K562 (cell line): ENCODE data around the gene ALKBH2. TPM values are rescaled to one million over a fixed set of nuclear protein-coding genes. Genes with fewer than 3 reads are reported as not detected.

Experiments
- ASH1L ChIP-seq: fragments of 450-650 bp; IDR thresholded peaks from 2 replicates; pipeline ENCODE4 v1.6.1; 2018; ENCODE audit warnings: borderline replicate concordance, mild to moderate bottlenecking, low read depth; ENCODE audit not compliant: partially characterized antibody
- E2F8 ChIP-seq: fragments of 450-650 bp; IDR thresholded peaks from 2 replicates; pipeline ENCODE4 v1.7.1; 2018; ENCODE audit warnings: mild to moderate bottlenecking, low read depth; ENCODE audit not compliant: partially characterized antibody
- GATAD2B ChIP-seq: fragments of 450-650 bp; IDR thresholded peaks from 2 replicates; pipeline ENCODE4 v1.6.1; 2017; ENCODE audit warnings: mild to moderate bottlenecking, borderline replicate concordance
- HMG20A ChIP-seq: fragments of 450-650 bp; formaldehyde crosslinking; conservative IDR thresholded peaks from 2 replicates; pipeline ENCODE4 v1.4.0; 2020; ENCODE audit warnings: mild to moderate bottlenecking, mixed read lengths
- HMG20B ChIP-seq: fragments of 250-450 bp; sonication (Bioruptor Pico); IDR thresholded peaks from 2 replicates; pipeline ENCODE4 v1.5.0; 2021; ENCODE audit warnings: mild to moderate bottlenecking
- LARP7 ChIP-seq: fragments of 450-650 bp; IDR thresholded peaks from 2 replicates; pipeline ENCODE4 v1.6.1; 2016
- MAFG ChIP-seq: fragments of 450-650 bp; conservative IDR thresholded peaks from 2 replicates; pipeline ENCODE4 v1.6.1; 2016; ENCODE audit warnings: missing genetic modification characterization, missing compliant biosample characterization
- MAFK ChIP-seq: IDR thresholded peaks from 2 replicates; pipeline ENCODE4 v1.6.1; 2011; ENCODE audit warnings: low read length, improper control_type of control experiment
- MBD2 ChIP-seq: sonication (generic); IDR thresholded peaks from 2 replicates; pipeline ENCODE4 v1.6.1; 2016; ENCODE audit warnings: low read depth, borderline replicate concordance
- MECOM ChIP-seq: fragments of 250-450 bp; sonication (Bioruptor Pico); IDR thresholded peaks from 2 replicates; pipeline ENCODE4 v1.8.0; 2022; ENCODE audit warnings: inconsistent platforms
- PHF8 ChIP-seq: fragments of 200-600 bp; sonication (generic); IDR thresholded peaks from 2 replicates; pipeline ENCODE4 v1.6.1; 2012; ENCODE audit warnings: mixed run types, mild to moderate bottlenecking, inconsistent platforms, low read length, moderate library complexity, borderline replicate concordance
- SMAD2 ChIP-seq: fragments of 150-350 bp; IDR thresholded peaks from 2 replicates; pipeline ENCODE4 v1.6.1; 2014; ENCODE audit warnings: low read depth, mild to moderate bottlenecking, low read length
- TEAD2 ChIP-seq: fragments of 450-650 bp; IDR thresholded peaks from 2 replicates; pipeline ENCODE4 v1.6.1; 2016; ENCODE audit warnings: missing genetic modification characterization, control low read depth, missing compliant biosample characterization
- TSHZ1 ChIP-seq: fragments of 250-450 bp; sonication (Bioruptor Pico); IDR thresholded peaks from 2 replicates; pipeline ENCODE4 v1.4.0; 2020; ENCODE audit warnings: mild to moderate bottlenecking, moderate library complexity
- ZBTB2 ChIP-seq: fragments of 450-650 bp; IDR thresholded peaks from 2 replicates; pipeline ENCODE4 v1.6.1; 2016; ENCODE audit warnings: antibody characterized with exemption
- ZNF165 ChIP-seq: fragments of 250-450 bp; sonication (Bioruptor Pico); IDR thresholded peaks from 2 replicates; pipeline ENCODE4 v1.4.0; 2020; ENCODE audit warnings: borderline replicate concordance
- ZNF316 ChIP-seq: fragments of 450-650 bp; IDR thresholded peaks from 2 replicates; pipeline ENCODE4 v1.6.1; 2016
- ZNF445 ChIP-seq: fragments of 250-450 bp; sonication (Bioruptor Pico); IDR thresholded peaks from 2 replicates; pipeline ENCODE4 v1.4.0; 2020; ENCODE audit warnings: low read depth, mild to moderate bottlenecking, moderate library complexity
- ZNF717 ChIP-seq: fragments of 250-450 bp; sonication (Bioruptor Pico); IDR thresholded peaks from 2 replicates; pipeline ENCODE4 v1.5.0; 2021
- polyA plus RNA-seq, 8 experiments: library from polyadenylated mRNA; depleted of rRNA in 4 of 8; stranded (reverse) in 5 of 8; unstranded in 3 of 8; fragments of >200 nt; fragmentation: Nextera tagmentation in 2 of 8; fragmentation: Illumina TruSeq in 1 of 8; extraction: Ambion mirVana in 2 of 8; extraction: Trizol in 1 of 8; gene quantifications; 2 replicates each; pipeline versions ENCODE4 v1.2.1 to v1.2.3, GENCODE V29; 2011 to 2014; ENCODE audit warnings: inconsistent platforms in 1 of 8, missing spikeins in 1 of 8
- total RNA-seq, 7 experiments: library from RNA; depleted of rRNA in 6 of 7; stranded (reverse); fragments of >200 nt in 6 of 7; fragmentation: Illumina TruSeq in 2 of 7; extraction: Trizol in 2 of 7; gene quantifications; 2 replicates each; pipeline versions ENCODE4 v1.2.1 to v1.2.3, GENCODE V29; 2011 to 2021; ENCODE audit warnings: low replicate concordance in 1 of 7

The ALKBH2 gene
- total and polyA plus RNA-seq, 9 of the 15 experiments (the other 6 are each of a cell fraction or from before 2014, with no cell fraction given), result 5.9 to 56.1 (median 41.9) TPM

- TF ChIP-seq ZBTB2 (peak; percentile 95), E2F8 (peak; percentile 100), ZNF717 (CRISPR knock-in tag) (no peak), ZNF445 (CRISPR knock-in tag) (no peak), SMAD2 (no peak), MAFK (no peak), ASH1L (peak; percentile 97), HMG20A (CRISPR knock-in tag) (no peak), ZNF165 (CRISPR knock-in tag) (no peak), TSHZ1 (no peak), LARP7 (no peak), MAFG (no peak), TEAD2 (tag) (no peak), MECOM (CRISPR knock-in tag) (no peak), PHF8 (peak; percentile 53; the same call in 1 of the 2 replicates), ZNF316 (no peak), HMG20B (CRISPR knock-in tag) (no peak), MBD2 (peak; percentile 98), GATAD2B (no peak)
Measured at GRCh38 chr12:109097435-109098182, 4.3 kb upstream of the ALKBH2 start, which contains the start of gene UNG (continued).
